Measurements from ENCODE around the gene IL10. TPM values are rescaled to one million over a fixed set of nuclear protein-coding genes. Genes with fewer than 3 reads are reported as not detected.

Gene IL10
- total and polyA plus RNA-seq, 4 donors = 2.7 to 12.6 (median 3.6) TPM

DNA sequence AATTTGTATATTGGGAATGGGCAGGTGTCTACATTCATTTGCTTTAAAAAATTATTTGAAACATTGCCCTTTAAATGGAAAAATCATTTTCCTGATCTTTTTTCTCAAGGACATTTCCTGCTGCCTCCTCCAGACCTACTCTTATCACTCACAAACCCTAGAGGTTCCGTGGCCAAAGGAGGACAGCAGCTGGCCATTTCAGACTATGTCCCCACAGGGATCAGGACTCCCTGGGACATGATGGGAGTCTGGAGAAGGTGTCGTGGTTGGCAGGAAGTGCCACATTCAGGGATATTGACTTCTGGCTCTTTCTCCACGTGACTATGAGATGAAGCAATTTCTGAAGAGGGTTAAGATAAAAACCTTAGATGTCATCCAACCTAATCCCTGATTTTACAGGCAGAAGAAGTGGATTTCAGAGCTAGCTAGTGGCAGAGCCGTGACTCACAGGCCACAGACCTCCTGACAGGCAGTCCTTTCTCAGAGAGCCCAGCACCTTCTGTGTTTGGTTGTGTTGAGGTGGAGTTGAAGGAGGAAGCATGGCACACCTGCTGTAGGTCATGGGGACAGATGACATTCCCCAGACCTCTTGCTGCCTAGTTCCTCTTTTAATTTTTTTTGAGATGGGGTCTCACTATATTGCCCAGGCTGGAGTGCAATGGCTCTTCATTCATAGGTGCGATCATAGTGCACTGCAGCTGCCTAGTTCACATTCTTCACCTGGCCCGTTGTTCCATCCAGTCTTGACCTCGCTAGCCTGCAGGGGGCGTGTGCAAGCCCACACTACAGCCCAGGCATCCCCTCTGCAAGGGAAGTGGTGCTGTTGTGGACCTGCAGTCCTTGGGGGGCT is 25.5 kb upstream of the IL10 start:
- intact Hi-C loops (cut with DNase I) = no loop called here

GRCh38 chr1:206796981-206797402 is 24.7 kb upstream of the IL10 start:
- no peaks in the 10 kb centered on the region for H3K36me3 ChIP-seq (ENCODE audit: control insufficient read depth in 1 of 2, insufficient read depth in 2 of 2, low read length in 1 of 2)
- 85 to 86% methylated on average over 8 of the region's 8 CpGs for WGBS, 2 donors
- H3K27ac ChIP-seq (ENCODE audit: low read depth in 1 of 2, low read length in 2 of 2) = no peak overlapping the region
- no peak for DNase-seq
- no peaks in the 10 kb centered on the region for H3K27me3 ChIP-seq (ENCODE audit: control insufficient read depth in 1 of 2, insufficient read depth in 2 of 2, low read length in 1 of 2)
- no peak overlapping the region for H3K4me3 ChIP-seq (ENCODE audit: low read length in 2 of 2)
- no peak for ATAC-seq (ENCODE audit: low FRiP score)
- H3K4me1 ChIP-seq (ENCODE audit: control insufficient read depth in 1 of 2, insufficient read depth in 2 of 2, low read length in 2 of 2) = no peaks in the 10 kb centered on the region
- no peaks in the 10 kb centered on the region for H3K9me3 ChIP-seq (ENCODE audit: control insufficient read depth, low read length)
- intact Hi-C loops (cut with DNase I) = no loop called here

More for the DNA sequence above, 25.5 kb upstream of the IL10 start:
- no peak overlapping the region for H3K4me3 ChIP-seq (ENCODE audit: low read length in 2 of 2)
- no peaks in the 10 kb centered on the region for H3K4me1 ChIP-seq (ENCODE audit: control insufficient read depth in 1 of 2, insufficient read depth in 2 of 2, low read length in 2 of 2)
- H3K36me3 ChIP-seq (ENCODE audit: control insufficient read depth in 1 of 2, insufficient read depth in 2 of 2, low read length in 1 of 2) = no peaks in the 10 kb centered on the region
- no peak overlapping the region for H3K27ac ChIP-seq (ENCODE audit: low read depth in 1 of 2, low read length in 2 of 2)
- 51 to 54% methylated on average over 8 of the region's 8 CpGs for WGBS, 2 donors
- no peaks in the 10 kb centered on the region for H3K27me3 ChIP-seq (ENCODE audit: control insufficient read depth in 1 of 2, insufficient read depth in 2 of 2, low read length in 1 of 2)
- no peaks in the 10 kb centered on the region for H3K9me3 ChIP-seq (ENCODE audit: control insufficient read depth, low read length)
- DNase-seq (no peak), ATAC-seq (ENCODE audit: low FRiP score) (no peak)

DNA sequence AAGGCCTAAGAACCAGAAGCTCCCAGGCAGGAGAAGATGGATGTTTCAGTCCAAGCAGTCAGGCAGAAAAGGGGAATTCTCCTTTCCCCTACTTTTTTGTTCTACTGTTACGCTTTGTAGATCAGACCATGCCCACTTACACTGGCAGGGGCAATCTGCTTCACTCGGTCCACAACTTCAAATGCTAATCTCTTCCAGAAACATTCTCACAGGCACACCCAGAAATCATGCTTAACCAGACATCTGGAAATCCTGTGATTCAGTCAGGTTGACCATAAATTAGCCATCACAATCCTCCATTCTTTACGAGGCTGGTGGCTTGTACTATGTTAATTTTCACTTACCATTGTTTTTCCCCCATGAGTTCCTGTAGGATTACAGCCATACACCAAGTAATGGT is 23.8 kb upstream of the IL10 start:
- H3K4me1 ChIP-seq (ENCODE audit: control insufficient read depth in 1 of 2, insufficient read depth in 2 of 2, low read length in 2 of 2) = no peaks in the 10 kb centered on the region
- intact Hi-C loops (cut with DNase I) = no loop called here
- H3K4me3 ChIP-seq (ENCODE audit: low read length in 2 of 2) = no peak overlapping the region
- no peaks in the 10 kb centered on the region for H3K27me3 ChIP-seq (ENCODE audit: control insufficient read depth in 1 of 2, insufficient read depth in 2 of 2, low read length in 1 of 2)
- no peaks in the 10 kb centered on the region for H3K36me3 ChIP-seq (ENCODE audit: control insufficient read depth in 1 of 2, insufficient read depth in 2 of 2, low read length in 1 of 2)
- H3K27ac ChIP-seq (ENCODE audit: low read depth in 1 of 2, low read length in 2 of 2) = no peak overlapping the region
- 82 to 86% methylated on average over 3 of the region's 3 CpGs for WGBS, 2 donors
- DNase-seq (no peak), ATAC-seq (ENCODE audit: low FRiP score) (no peak)
- H3K9me3 ChIP-seq (ENCODE audit: control insufficient read depth, low read length) = no peaks in the 10 kb centered on the region

- H3K36me3 ChIP-seq (ENCODE audit: control insufficient read depth in 1 of 2, insufficient read depth in 2 of 2, low read length in 1 of 2) = no peaks in the 10 kb centered on the region
- no peak overlapping the region for H3K27ac ChIP-seq (ENCODE audit: low read depth in 1 of 2, low read length in 2 of 2)
- no peaks in the 10 kb centered on the region for H3K9me3 ChIP-seq (ENCODE audit: control insufficient read depth, low read length)
- no peaks in the 10 kb centered on the region for H3K4me1 ChIP-seq (ENCODE audit: control insufficient read depth in 1 of 2, insufficient read depth in 2 of 2, low read length in 2 of 2)
- DNase-seq (no peak), ATAC-seq (ENCODE audit: low FRiP score) (no peak)
- WGBS, 2 donors = 93 to 94% methylated on average over 11 of the region's 11 CpGs
- intact Hi-C loops (cut with DNase I) = no loop called here
- no peak overlapping the region for H3K4me3 ChIP-seq (ENCODE audit: low read length in 2 of 2)
- H3K27me3 ChIP-seq (ENCODE audit: control insufficient read depth in 1 of 2, insufficient read depth in 2 of 2, low read length in 1 of 2) = no peaks in the 10 kb centered on the region
These were observed 22.1 kb upstream of the IL10 start for GRCh38 chr1:206794294-206794908.

- intact Hi-C loops (cut with DNase I) = no loop called here
- WGBS, 2 donors = 56 to 60% methylated on average over 7 of the region's 7 CpGs
These were observed 21.3 kb upstream of the IL10 start for GRCh38 chr1:206793620-206794019.

GRCh38 chr1:206792939-206793607 is 20.8 kb upstream of the IL10 start:
- Histone ChIP-seq H3K9me3 (ENCODE audit: control insufficient read depth, low read length) (no peaks in the 10 kb centered on the region), H3K36me3 (ENCODE audit: control insufficient read depth in 1 of 2, insufficient read depth in 2 of 2, low read length in 1 of 2) (no peaks in the 10 kb centered on the region), H3K4me1 (ENCODE audit: control insufficient read depth in 1 of 2, insufficient read depth in 2 of 2, low read length in 2 of 2) (no peaks in the 10 kb centered on the region), H3K27me3 (ENCODE audit: control insufficient read depth in 1 of 2, insufficient read depth in 2 of 2, low read length in 1 of 2) (no peaks in the 10 kb centered on the region), H3K27ac (ENCODE audit: low read depth in 1 of 2, low read length in 2 of 2) (no peak overlapping the region), H3K4me3 (ENCODE audit: low read length in 2 of 2) (no peak overlapping the region)
- ATAC-seq (ENCODE audit: low FRiP score) (no peak), DNase-seq (no peak)
- WGBS, 2 donors = 72 to 79% methylated on average over 16 of the region's 16 CpGs
- intact Hi-C loops (cut with DNase I) = no loop called here

More at GRCh38 chr1:206793620-206794019, 21.3 kb upstream of the IL10 start:
- Histone ChIP-seq H3K9me3 (ENCODE audit: control insufficient read depth, low read length) (no peaks in the 10 kb centered on the region), H3K4me1 (ENCODE audit: control insufficient read depth in 1 of 2, insufficient read depth in 2 of 2, low read length in 2 of 2) (no peaks in the 10 kb centered on the region), H3K4me3 (ENCODE audit: low read length in 2 of 2) (no peak overlapping the region), H3K36me3 (ENCODE audit: control insufficient read depth in 1 of 2, insufficient read depth in 2 of 2, low read length in 1 of 2) (no peaks in the 10 kb centered on the region), H3K27ac (ENCODE audit: low read depth in 1 of 2, low read length in 2 of 2) (no peak overlapping the region), H3K27me3 (ENCODE audit: control insufficient read depth in 1 of 2, insufficient read depth in 2 of 2, low read length in 1 of 2) (no peaks in the 10 kb centered on the region)
- DNase-seq (no peak), ATAC-seq (ENCODE audit: low FRiP score) (no peak)

DNA sequence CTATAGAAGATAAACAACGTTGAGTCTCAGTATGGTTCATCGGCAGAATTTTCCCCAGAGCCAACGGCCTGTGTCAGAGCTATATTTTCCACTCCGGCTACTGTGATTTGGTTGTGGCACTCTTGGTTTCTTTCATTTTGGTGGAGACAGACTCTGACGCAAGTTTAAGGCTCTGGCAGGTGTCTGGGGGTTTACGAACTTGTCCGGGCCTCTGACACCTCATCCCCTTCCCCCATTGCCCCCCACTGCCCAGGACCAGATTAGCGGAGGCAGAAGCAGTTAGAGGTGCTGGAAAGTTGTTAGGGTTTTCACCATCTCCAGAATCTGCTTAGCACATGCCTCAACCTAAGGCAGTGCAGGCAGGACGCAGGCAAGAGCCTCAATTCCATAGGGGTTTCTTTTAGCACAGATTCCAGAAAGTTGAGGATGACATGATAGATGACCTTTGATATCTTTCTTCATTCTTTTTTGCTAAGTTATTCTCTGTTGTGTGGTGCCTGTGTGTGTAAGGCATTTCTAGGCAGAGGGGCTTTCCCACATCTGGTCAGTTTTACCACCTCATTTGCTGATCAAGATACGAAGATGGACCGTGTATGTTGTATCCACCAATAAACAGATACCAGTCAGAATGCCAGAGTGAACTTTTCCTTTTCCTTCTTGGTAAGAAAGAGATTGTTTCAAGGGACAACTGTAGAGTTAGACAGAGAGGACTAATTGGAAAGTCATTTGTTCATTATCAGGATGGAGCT is 18.4 kb upstream of the IL10 start:
- intact Hi-C loops (cut with DNase I) = no loop called here
- H3K27me3 ChIP-seq (ENCODE audit: control insufficient read depth in 1 of 2, insufficient read depth in 2 of 2, low read length in 1 of 2) = no peaks in the 10 kb centered on the region
- H3K36me3 ChIP-seq (ENCODE audit: control insufficient read depth in 1 of 2, insufficient read depth in 2 of 2, low read length in 1 of 2) = no peaks in the 10 kb centered on the region

GRCh38 chr1:206788487-206789050 is 16.3 kb upstream of the IL10 start:
- DNase-seq = no peak
- WGBS, 2 donors = 92 to 93% methylated on average over 3 of the region's 3 CpGs
- H3K36me3 ChIP-seq (ENCODE audit: control insufficient read depth in 1 of 2, insufficient read depth in 2 of 2, low read length in 1 of 2) = no peaks in the 10 kb centered on the region
- intact Hi-C loops (cut with DNase I) = no loop called here
- H3K4me1 ChIP-seq (ENCODE audit: control insufficient read depth in 1 of 2, insufficient read depth in 2 of 2, low read length in 2 of 2) = no peaks in the 10 kb centered on the region
- no peak overlapping the region for H3K27ac ChIP-seq (ENCODE audit: low read depth in 1 of 2, low read length in 2 of 2)
- H3K9me3 ChIP-seq (ENCODE audit: control insufficient read depth, low read length) = no peaks in the 10 kb centered on the region
- H3K4me3 ChIP-seq (ENCODE audit: low read length in 2 of 2) = no peak overlapping the region
- no peak for ATAC-seq (ENCODE audit: low FRiP score)
- no peaks in the 10 kb centered on the region for H3K27me3 ChIP-seq (ENCODE audit: control insufficient read depth in 1 of 2, insufficient read depth in 2 of 2, low read length in 1 of 2)

More for the DNA sequence above, 18.4 kb upstream of the IL10 start:
- H3K4me3 ChIP-seq (ENCODE audit: low read length in 2 of 2) = no peak overlapping the region
- H3K4me1 ChIP-seq (ENCODE audit: control insufficient read depth in 1 of 2, insufficient read depth in 2 of 2, low read length in 2 of 2) = no peaks in the 10 kb centered on the region
- WGBS, 2 donors = 81 to 84% methylated on average over 11 of the region's 11 CpGs
- H3K9me3 ChIP-seq (ENCODE audit: control insufficient read depth, low read length) = no peaks in the 10 kb centered on the region
- no peak overlapping the region for H3K27ac ChIP-seq (ENCODE audit: low read depth in 1 of 2, low read length in 2 of 2)
- DNase-seq (no peak), ATAC-seq (ENCODE audit: low FRiP score) (no peak)
